Bronchial epithelial cell (primary cell): ENCODE results near the gene SART3. TPM values are rescaled to one million over a fixed set of nuclear protein-coding genes. Genes with fewer than 3 reads are reported as not detected.

ENCODE experiments used
- DNase-seq: peaks from one replicate; pipeline ENCODE4 v3.0.0-alpha.2; 2010; ENCODE audit warnings: low read depth
- FAIRE-seq: peaks from 2 replicates; lab custom pipeline; 2011; peaks lifted over from hg19 to GRCh38; lab: Jason Lieb, UNC
- H3K27me3 ChIP-seq: 2 replicates; pipeline ENCODE4 v1.5.1; 2011; ENCODE audit warnings: low read length; ENCODE audit not compliant: control insufficient read depth, insufficient read depth
- H3K36me3 ChIP-seq: 2 replicates; pipeline ENCODE4 v1.5.1; 2011; ENCODE audit warnings: low read length; ENCODE audit not compliant: control insufficient read depth, insufficient read depth
- H3K4me3 ChIP-seq: 2 replicates; pipeline ENCODE4 v1.5.1; 2011; ENCODE audit warnings: mild to moderate bottlenecking, low read depth, low read length, control low read depth
- CTCF ChIP-seq: IDR thresholded peaks from 2 replicates; pipeline ENCODE4 v1.5.1; 2011; ENCODE audit warnings: mild to moderate bottlenecking, moderate library complexity, low read length, control low read depth, inconsistent platforms; ENCODE audit not compliant: insufficient read depth, severe bottlenecking
- total RNA-seq: library from RNA; depleted of rRNA; stranded (reverse); fragments of >200 nt; gene quantifications from 2 replicates; pipeline ENCODE4 v1.2.1, GENCODE V29; 2014

SART3 gene
- total RNA-seq, 1 donor from 2014 or later: 41.6 TPM

- H3K27me3 ChIP-seq: no peaks in the 10 kb centered on the region
- H3K4me3 ChIP-seq: no peak overlapping the region
- FAIRE-seq (no peak), DNase-seq (no peak)
- no peak for TF ChIP-seq CTCF
- H3K36me3 ChIP-seq: no peaks in the 10 kb centered on the region
These were observed 45.5 kb upstream of the SART3 start for GRCh38 chr12:108606492-108606891.

- no peak overlapping the region for H3K4me3 ChIP-seq
- DNase-seq (no peak), FAIRE-seq (peak; percentile 84)
- no peaks in the 10 kb centered on the region for H3K27me3 ChIP-seq
- TF ChIP-seq CTCF: no peak
- H3K36me3 ChIP-seq: no peaks in the 10 kb centered on the region
These were observed 44.9 kb upstream of the SART3 start for GRCh38 chr12:108605690-108606406.

GRCh38 chr12:108605000-108605689 lies 44.2 kb upstream of the SART3 start:
- Histone ChIP-seq H3K27me3 (no peaks in the 10 kb centered on the region), H3K36me3 (no peaks in the 10 kb centered on the region), H3K4me3 (no peak overlapping the region)
- no peak for TF ChIP-seq CTCF
- no peak for DNase-seq
- no peak for FAIRE-seq

GRCh38 chr12:108604208-108604941 lies 43.4 kb upstream of the SART3 start:
- TF ChIP-seq CTCF: no peak
- no peaks in the 10 kb centered on the region for H3K27me3 ChIP-seq
- H3K4me3 ChIP-seq: no peak overlapping the region
- H3K36me3 ChIP-seq: no peaks in the 10 kb centered on the region
- DNase-seq (no peak), FAIRE-seq (peak; percentile 23)

- TF ChIP-seq CTCF: no peak
- Histone ChIP-seq H3K27me3 (no peaks in the 10 kb centered on the region), H3K36me3 (no peaks in the 10 kb centered on the region), H3K4me3 (no peak overlapping the region)
- DNase-seq (no peak), FAIRE-seq (peak; percentile 40)
These were observed 42.8 kb upstream of the SART3 start for GRCh38 chr12:108603743-108604142.
